Activated CD8-positive, alpha-beta memory T cell treated with anti-CD3 and anti-CD28 coated beads for 36 hours (primary cell): ENCODE data around the gene LRR1. TPM values are rescaled to one million over a fixed set of nuclear protein-coding genes. Genes with fewer than 3 reads are reported as not detected.

Experiments used
- CTCF ChIA-PET: fragments of 350-600 bp; sonication (Branson Sonifier 250); formaldehyde crosslinking; loops from one replicate; lab custom pipeline; 2021; ENCODE audit warnings: antibody characterized with exemption; lab: Charles Lee
- POLR2A ChIA-PET: fragments of 350-600 bp; sonication (Branson Sonifier 250); formaldehyde crosslinking; loops from one replicate; lab custom pipeline; 2021; ENCODE audit warnings: antibody characterized with exemption; lab: Charles Lee
- total RNA-seq, 2 experiments: library from RNA; stranded (reverse); gene quantifications; one replicate each; pipeline ENCODE4 v1.2.3, GENCODE V29; 2021

LRR1 gene
- total RNA-seq, 2 experiments from 2014 or later: 48.8 to 54.1 TPM

DNA sequence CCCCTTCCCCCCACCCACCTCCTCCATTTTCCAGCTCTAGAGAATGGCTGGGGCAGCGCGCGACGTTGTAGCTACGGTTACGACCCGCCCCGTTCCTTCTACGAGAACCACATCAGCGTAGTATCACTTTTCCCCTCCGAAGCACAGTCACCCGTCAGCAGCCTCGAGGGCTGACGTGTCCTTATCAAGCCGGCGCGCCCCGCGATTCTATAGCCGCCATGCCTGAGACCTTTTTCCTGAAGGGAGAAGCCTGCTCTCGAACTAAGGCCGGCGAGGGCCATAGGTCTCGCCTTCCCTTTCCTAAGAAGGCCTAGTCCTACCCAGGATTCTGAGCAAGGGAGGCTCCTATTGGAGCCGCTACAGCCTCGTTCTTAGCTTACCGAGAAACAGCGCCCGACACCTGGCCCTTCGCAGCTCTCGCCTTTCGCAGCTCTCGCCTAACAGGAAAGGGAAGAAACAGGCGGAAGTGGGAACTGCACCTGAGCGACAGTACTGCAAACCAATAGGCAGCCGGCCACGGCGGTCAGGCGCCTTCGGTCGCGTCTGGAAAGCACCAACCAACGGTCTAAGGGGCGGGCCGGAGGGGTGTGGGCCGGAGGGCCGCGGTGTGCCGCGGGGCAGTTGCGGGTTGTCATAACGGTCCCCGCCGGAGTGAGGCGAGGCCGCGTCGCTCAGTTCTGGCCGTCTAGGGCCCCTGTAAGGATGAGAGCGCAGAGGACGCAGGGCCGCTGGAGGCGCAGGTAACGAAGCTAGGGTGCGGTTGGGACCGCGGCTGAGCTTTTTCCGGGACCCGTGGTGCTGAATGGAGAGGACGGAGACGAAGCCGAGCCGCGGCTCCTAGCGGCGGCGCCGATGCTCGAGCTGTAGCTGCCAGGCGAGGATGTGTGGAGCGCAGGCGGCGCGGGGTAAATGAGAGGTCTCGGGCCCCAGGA is 21.7 kb downstream of the LRR1 start, which contains the start of the genes MGAT2 and RPL36AL:
MGAT2 (plus strand) TSS at position 618 of the 932 bp plus-strand sequence. CDS start 470 bp downstream, outside the sequence.
RPL36AL (minus strand) TSS at position 445 of the 932 bp plus-strand sequence. CDS start 1,522 bp downstream, outside the sequence.
- CTCF ChIA-PET: interaction anchor here (0.7 to 7.0 kb wide), 13 partner anchors 9 to 244 kb away, joined by 3 to 63 read pairs (median 4); partner anchors contain the start of genes DNAAF2, KLHDC2, LRR1 and POLE2
- POLR2A ChIA-PET: interaction anchor here (0.6 to 3.0 kb wide), 17 partner anchors 9 to 611 kb away, joined by 3 to 41 read pairs (median 4); partner anchors contain the start of genes DNAAF2, KLHDC2, LRR1 and POLE2

GRCh38 chr14:49621114-49621881 is 22.6 kb downstream of the LRR1 start:
- ChIA-PET POLR2A (interaction anchor here (0.6 to 3.0 kb wide), 13 partner anchors 9 to 610 kb away, joined by 3 to 41 read pairs (median 4); partner anchors contain the start of genes DNAAF2, KLHDC2, LRR1 and POLE2), CTCF (interaction anchor here (0.8 to 7.0 kb wide), 7 partner anchors 9 to 243 kb away, joined by 3 to 63 read pairs (median 4); partner anchors contain the start of genes DNAAF2, KLHDC2, LRR1 and POLE2)

DNA sequence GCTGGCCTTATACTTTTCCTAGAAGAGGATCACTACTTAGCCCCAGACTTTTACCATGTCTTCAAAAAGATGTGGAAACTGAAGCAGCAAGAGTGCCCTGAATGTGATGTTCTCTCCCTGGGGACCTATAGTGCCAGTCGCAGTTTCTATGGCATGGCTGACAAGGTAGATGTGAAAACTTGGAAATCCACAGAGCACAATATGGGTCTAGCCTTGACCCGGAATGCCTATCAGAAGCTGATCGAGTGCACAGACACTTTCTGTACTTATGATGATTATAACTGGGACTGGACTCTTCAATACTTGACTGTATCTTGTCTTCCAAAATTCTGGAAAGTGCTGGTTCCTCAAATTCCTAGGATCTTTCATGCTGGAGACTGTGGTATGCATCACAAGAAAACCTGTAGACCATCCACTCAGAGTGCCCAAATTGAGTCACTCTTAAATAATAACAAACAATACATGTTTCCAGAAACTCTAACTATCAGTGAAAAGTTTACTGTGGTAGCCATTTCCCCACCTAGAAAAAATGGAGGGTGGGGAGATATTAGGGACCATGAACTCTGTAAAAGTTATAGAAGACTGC is 23.4 kb downstream of the LRR1 start:
- POLR2A ChIA-PET: interaction anchor here (1.0 to 3.0 kb wide), 3 partner anchors 12 to 149 kb away, joined by 3 to 41 read pairs (median 38); partner anchors contain the start of genes DNAAF2 and RPS29

DNA sequence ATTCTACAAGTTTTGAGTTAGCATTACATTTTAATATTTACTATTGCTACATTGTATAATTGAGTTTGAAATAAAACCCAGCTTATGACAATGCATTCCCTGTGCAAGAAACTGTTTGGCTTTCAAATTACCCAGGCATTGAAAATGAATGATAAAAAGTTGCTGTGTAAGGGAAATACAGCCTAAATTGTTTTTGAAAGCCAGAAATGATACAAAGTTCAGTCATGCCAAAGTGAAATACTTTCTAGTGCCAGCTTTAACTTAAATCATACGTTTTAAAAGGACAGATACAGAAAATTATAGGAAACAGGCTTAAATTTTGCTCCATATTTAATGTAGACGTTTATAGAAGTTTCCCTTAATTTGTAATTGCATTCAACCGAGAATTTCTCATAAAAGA is 24.6 kb downstream of the LRR1 start:
- POLR2A ChIA-PET: interaction anchor here (0.6 to 1.2 kb wide), 3 partner anchors 11 to 144 kb away, joined by 3 to 7 read pairs (median 7); partner anchors contain the start of genes DNAAF2 and KLHDC2
- CTCF ChIA-PET: interaction anchor here (0.7 to 7.0 kb wide), 2 partner anchors 10 to 159 kb away, joined by 3 to 63 read pairs; partner anchors contain the start of gene DNAAF2

More for the DNA sequence above, 23.4 kb downstream of the LRR1 start:
- CTCF ChIA-PET: interaction anchor here (1.6 to 7.0 kb wide), 2 partner anchors 11 to 146 kb away, joined by 4 to 63 read pairs; partner anchors contain the start of genes DNAAF2 and KLHDC2

- ChIA-PET POLR2A (interaction anchor here (0.6 to 1.4 kb wide), 4 partner anchors 10 to 143 kb away, joined by 3 to 7 read pairs (median 5); partner anchors contain the start of genes DNAAF2, KLHDC2 and LRR1), CTCF (interaction anchor here (0.7 to 7.0 kb wide), 3 partner anchors 9 to 158 kb away, joined by 3 to 63 read pairs (median 3); partner anchors contain the start of genes DNAAF2 and LRR1)
These were observed 25.4 kb downstream of the LRR1 start for GRCh38 chr14:49623941-49624839.

GRCh38 chr14:49633640-49634546 is 35.2 kb downstream of the LRR1 start:
- ChIA-PET POLR2A (interaction anchor here (0.6 to 4.5 kb wide), 11 partner anchors 8 to 365 kb away, joined by 3 to 39 read pairs (median 3); partner anchors contain the start of genes KLHDC2, LRR1, MGAT2 and NEMF), CTCF (interaction anchor here (0.6 to 5.2 kb wide), 15 partner anchors 11 to 599 kb away, joined by 3 to 63 read pairs (median 4); partner anchors contain the start of genes KLHDC2, LRR1, MGAT2 and NEMF)

DNA sequence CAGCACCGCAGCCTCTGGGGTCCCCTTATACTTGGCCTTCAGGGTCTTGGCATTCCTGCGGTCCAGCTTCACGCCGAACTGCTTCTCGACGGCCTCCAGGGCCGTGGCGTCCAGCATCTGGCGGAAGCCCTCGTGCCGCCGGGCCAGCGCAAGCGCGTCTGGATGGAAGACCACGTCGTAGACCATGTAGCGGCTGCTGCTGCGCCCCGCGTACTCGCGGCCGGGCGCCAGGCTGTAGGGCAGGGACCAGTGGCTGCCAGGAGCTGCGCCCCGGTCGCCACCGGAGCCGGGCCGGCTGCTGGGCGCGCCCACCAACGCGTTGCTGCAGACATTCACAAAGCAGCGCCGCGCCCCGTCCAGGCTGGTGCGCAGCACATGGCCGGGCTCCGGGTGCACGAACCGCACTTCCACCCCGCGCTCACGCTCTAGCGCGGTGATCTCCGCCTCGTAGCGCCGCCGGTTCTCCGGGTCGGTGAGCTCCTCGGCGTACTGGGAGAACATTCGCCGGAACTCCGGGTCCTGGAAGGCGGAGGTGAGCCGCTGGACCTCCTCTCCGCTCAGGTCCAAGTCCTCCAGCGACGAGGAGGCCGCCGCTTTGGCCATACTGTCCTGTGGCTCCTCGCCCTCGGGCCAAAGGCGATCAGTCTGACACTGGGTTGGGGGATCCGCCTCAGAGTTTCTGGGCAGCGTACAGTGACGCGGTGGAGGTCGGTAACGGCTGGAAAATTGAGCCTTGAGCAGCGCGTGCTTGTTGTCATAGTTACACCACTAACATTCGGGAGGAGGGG is 36.0 kb downstream of the LRR1 start, which contains the start of gene DNAAF2:
DNAAF2 (minus strand) TSS at position 698 of the 788 bp plus-strand sequence; CDS start at position 603, 95 bp downstream.
- CTCF ChIA-PET: interaction anchor here (1.0 to 5.2 kb wide), 12 partner anchors 10 to 599 kb away, joined by 3 to 63 read pairs (median 5); partner anchors contain the start of genes KLHDC2, LRR1, MGAT2 and RPL36AL
- POLR2A ChIA-PET: interaction anchor here (0.8 to 4.5 kb wide), 8 partner anchors 11 to 364 kb away, joined by 3 to 39 read pairs (median 6); partner anchors contain the start of genes KLHDC2, MGAT2, NEMF and RPL36AL

GRCh38 chr14:49636866-49637265 is 38.1 kb downstream of the LRR1 start:
- POLR2A ChIA-PET: no interaction called here
- CTCF ChIA-PET: interaction anchor here (1.9 kb wide), 1 partner anchor 16 kb away, joined by 4 read pairs; the partner anchor contains the start of genes MGAT2 and RPL36AL

- POLR2A ChIA-PET: no interaction called here
- CTCF ChIA-PET: interaction anchor here (1.9 kb wide), 1 partner anchor 17 kb away, joined by 4 read pairs; the partner anchor contains the start of genes MGAT2 and RPL36AL
These were observed 38.9 kb downstream of the LRR1 start for GRCh38 chr14:49637534-49638078.

DNA sequence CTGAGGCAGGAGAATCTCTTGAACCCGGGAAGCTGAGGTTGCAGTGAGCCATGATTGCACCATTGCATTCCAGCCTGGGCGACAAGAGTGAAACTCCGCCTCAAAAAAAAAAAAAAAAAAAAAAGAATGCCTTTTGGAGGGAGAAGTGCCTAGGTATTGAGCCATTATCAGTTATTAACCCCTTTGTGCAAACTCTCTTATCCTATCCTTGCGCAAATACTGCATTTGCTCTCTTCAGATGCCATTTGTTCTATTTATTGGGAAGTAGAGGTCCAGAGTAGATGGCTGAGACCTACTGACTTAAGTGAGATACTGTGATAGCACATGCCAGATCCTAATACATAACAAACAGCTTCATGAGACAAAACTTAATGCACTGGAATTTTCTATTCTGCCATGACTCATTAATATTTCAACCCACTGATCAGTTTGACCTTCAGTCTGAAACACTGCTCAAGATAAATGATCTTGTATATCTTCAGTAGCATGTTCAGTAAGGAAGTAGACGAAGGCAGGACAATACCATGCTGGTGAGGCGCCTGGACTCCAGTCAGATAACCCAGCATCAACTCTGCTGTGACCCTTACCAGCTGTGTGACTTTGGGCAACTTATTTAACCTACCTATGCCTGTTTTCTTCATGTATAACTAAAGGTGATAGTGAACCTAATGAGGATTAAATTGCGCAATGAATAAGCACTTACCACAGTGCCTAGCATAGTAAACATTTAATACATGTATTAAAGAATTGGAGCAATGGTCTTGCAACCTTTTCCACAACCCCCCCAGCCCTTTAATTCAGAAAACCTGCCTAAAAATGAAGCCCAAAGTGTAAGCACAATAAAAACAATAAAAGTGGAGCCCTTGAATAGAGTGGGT is 42.0 kb downstream of the LRR1 start:
- POLR2A ChIA-PET: interaction anchor here (1.0 kb wide), 1 partner anchor 20 kb away, joined by 3 read pairs; the partner anchor contains the start of genes MGAT2 and RPL36AL
- CTCF ChIA-PET: interaction anchor here (0.6 to 0.7 kb wide), 2 partner anchors 24 to 400 kb away, joined by 3 read pairs; no protein-coding TSS in a partner anchor

DNA sequence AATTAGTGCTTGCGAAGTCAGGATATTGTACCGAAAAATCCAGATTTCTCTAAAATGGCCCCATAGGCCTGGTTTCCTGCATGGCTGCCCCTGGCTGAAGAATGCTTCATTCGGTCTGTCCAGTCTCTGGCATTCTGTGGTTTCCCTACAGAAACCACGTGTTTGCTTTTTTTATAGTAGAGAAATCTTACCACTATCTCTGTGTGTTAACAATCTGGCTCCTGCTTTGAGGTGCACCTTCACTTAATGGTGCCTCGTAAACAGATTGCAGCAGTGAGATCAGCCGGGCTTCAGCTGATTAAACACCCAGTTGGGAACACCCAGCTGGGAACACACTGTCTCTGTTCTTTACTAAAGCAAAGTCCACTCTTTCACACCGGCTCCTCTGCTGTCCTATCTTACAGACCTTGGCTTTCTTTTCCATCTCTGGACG is 43.0 kb downstream of the LRR1 start:
- POLR2A ChIA-PET: no interaction called here
- CTCF ChIA-PET: no interaction called here

DNA sequence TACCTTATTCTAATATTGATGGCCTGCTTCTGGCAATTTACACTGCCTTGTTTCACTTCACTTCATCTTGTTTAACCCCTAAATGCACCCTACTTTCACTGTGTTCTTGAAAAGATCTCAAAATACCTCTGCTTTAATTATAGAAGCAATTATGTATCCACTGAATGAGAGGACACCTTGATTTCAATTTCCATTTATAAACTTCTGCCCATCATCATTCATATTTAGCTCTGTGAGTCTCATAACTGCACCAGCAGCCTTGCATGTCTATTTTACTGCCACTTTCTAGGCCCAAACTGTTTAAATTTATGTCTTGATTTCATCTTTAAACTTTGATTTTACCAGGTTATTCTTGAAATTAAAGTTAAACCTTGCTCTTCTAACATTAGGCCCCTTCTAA is 43.4 kb downstream of the LRR1 start:
- POLR2A ChIA-PET: no interaction called here
- CTCF ChIA-PET: no interaction called here

DNA sequence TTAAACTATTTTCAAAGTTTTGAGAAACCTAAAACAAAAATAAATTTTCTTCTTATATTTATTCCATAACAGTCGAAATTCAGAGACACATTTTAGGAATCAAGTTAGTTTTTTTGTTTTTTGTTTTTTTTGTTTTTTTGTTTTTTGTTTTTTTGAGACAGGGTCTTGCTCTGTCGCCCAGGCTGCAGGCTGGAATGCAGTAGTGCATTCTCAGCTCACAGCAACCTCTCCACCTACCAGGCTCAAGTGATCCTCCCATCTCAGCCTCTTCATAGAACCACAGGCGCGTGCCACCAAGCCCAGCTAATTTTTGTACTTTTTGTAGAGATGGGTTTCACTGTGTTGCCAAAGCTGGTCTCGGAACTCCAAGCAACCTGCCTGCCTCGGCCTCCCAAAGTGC is 54.8 kb downstream of the LRR1 start:
- ChIA-PET CTCF (interaction anchor here (0.5 kb wide), 1 partner anchor 73 kb away, joined by 3 read pairs; no protein-coding TSS in a partner anchor), POLR2A (no interaction called here)
